HL-60 (cell line): Measurements from ENCODE around the gene STOM.

Source experiments
- DNase-seq, 2 experiments: peaks; one replicate each; pipeline ENCODE4 v3.0.0-alpha.2; 2010 to 2020; ENCODE audit warnings: low read depth in 1 of 2, low spot score in 1 of 2
- H3K27ac ChIP-seq: fragments of 250-450 bp; sonication (Bioruptor Pico); replicated peaks from 2 replicates; pipeline ENCODE4 v1.5.1; 2020; ENCODE audit warnings: mild to moderate bottlenecking, moderate library complexity
- H3K27me3 ChIP-seq: fragments of 250-450 bp; sonication (Bioruptor Pico); 2 replicates; pipeline ENCODE4 v1.5.1; 2021; ENCODE audit warnings: mild to moderate bottlenecking, moderate library complexity; ENCODE audit not compliant: insufficient read depth, poor library complexity, severe bottlenecking
- H3K4me3 ChIP-seq: replicated peaks from 2 replicates; pipeline ENCODE4 v1.5.1; 2011; ENCODE audit warnings: mild to moderate bottlenecking, control low read depth, low read length; ENCODE audit not compliant: insufficient read depth
- CTCF ChIP-seq: IDR thresholded peaks from one replicate; pipeline ENCODE4 v1.5.1; 2011; ENCODE audit warnings: low read length, control low read depth, inconsistent platforms; ENCODE audit not compliant: insufficient read depth
- GABPA ChIP-seq: IDR thresholded peaks from 2 replicates; pipeline ENCODE4 v1.6.1; 2012; ENCODE audit warnings: low read depth
- POLR2AphosphoS5 ChIP-seq: IDR thresholded peaks from 2 replicates; pipeline ENCODE4 v1.6.1; 2012; ENCODE audit warnings: low read depth
- REST ChIP-seq: IDR thresholded peaks from 2 replicates; pipeline ENCODE4 v1.6.1; 2012; ENCODE audit warnings: low read depth; ENCODE audit not compliant: insufficient replicate concordance
- SPI1 ChIP-seq: IDR thresholded peaks from 2 replicates; pipeline ENCODE4 v1.6.1; 2012; ENCODE audit warnings: low read depth, mild to moderate bottlenecking, borderline replicate concordance

The STOM gene

GRCh38 chr9:121344184-121344583, 25.9 kb downstream of the STOM start:
- Histone ChIP-seq H3K4me3 (no peak overlapping the region), H3K27me3 (no peaks in the 10 kb centered on the region), H3K27ac (no peak overlapping the region)
- DNase-seq, result no peak
- no peak for TF ChIP-seq CTCF
- TF ChIP-seq REST, result no peak
- no peak for TF ChIP-seq POLR2AphosphoS5
- TF ChIP-seq GABPA, result no peak
- no peak for TF ChIP-seq SPI1

GRCh38 chr9:121340676-121341392, 29.2 kb downstream of the STOM start:
- Histone ChIP-seq H3K27me3 (no peaks in the 10 kb centered on the region), H3K27ac (no peak overlapping the region), H3K4me3 (no peak overlapping the region)
- TF ChIP-seq GABPA, result no peak
- TF ChIP-seq SPI1, result no peak
- TF ChIP-seq POLR2AphosphoS5, result no peak
- no peak for TF ChIP-seq CTCF
- TF ChIP-seq REST, result no peak
- DNase-seq, result no peak

GRCh38 chr9:121339437-121339836, 30.6 kb downstream of the STOM start:
- Histone ChIP-seq H3K27ac (no peak overlapping the region), H3K4me3 (no peak overlapping the region), H3K27me3 (no peaks in the 10 kb centered on the region)
- TF ChIP-seq REST, result no peak
- 0 out of 2 replicates have a peak, but pooled peaks have one; percentile 1 for TF ChIP-seq SPI1
- DNase-seq, result no peak
